Mesenteric fat pad (tissue), 1 donor: ENCODE results near the gene ITFG1. TPM values are rescaled to one million over a fixed set of nuclear protein-coding genes. Genes with fewer than 3 reads are reported as not detected.
"Not testable (repeated sequence)": the region's sequence is repeated elsewhere in the genome, so short reads cannot be mapped to it uniquely, and the experiment has no call there.

Source experiments
- DNase-seq: peaks from one replicate; pipeline ENCODE4 v3.0.0-alpha.2; 2020; ENCODE audit warnings: low spot score
- total RNA-seq: library from RNA; stranded (reverse); fragmentation: NEBNext Ultra II Directional; extraction: Animal tissue kit (Norgen Biotek cat#: 25700); gene quantifications from one replicate; pipeline ENCODE4 v1.2.1, GENCODE V29; 2021
- donor health status: DM: yes; HTN: yes; CAD: no.

ITFG1 gene
- total RNA-seq, 1 donor from 2014 or later: 48.7 TPM

- DNase-seq: no peak
These were observed 118.8 kb downstream of the ITFG1 start for GRCh38 chr16:47342055-47342454.

- DNase-seq: not testable (repeated sequence)
These were observed 130.3 kb downstream of the ITFG1 start for GRCh38 chr16:47330562-47330961.

GRCh38 chr16:47324309-47324708, 136.6 kb downstream of the ITFG1 start:
- DNase-seq: not testable (repeated sequence)

GRCh38 chr16:47323241-47323640, 137.6 kb downstream of the ITFG1 start:
- no peak for DNase-seq

GRCh38 chr16:47320546-47321310, 140.1 kb downstream of the ITFG1 start:
- DNase-seq: no peak

GRCh38 chr16:47317465-47318240, 143.2 kb downstream of the ITFG1 start:
- DNase-seq: no peak

- DNase-seq: no peak
These were observed 144.3 kb downstream of the ITFG1 start for GRCh38 chr16:47316442-47317015.

GRCh38 chr16:47311738-47312505, 148.9 kb downstream of the ITFG1 start:
- no peak for DNase-seq

GRCh38 chr16:47310792-47311211, 150.1 kb downstream of the ITFG1 start:
- no peak for DNase-seq

GRCh38 chr16:47309581-47310312, 151.1 kb downstream of the ITFG1 start:
- no peak for DNase-seq

- DNase-seq: no peak
These were observed 152.3 kb downstream of the ITFG1 start for GRCh38 chr16:47308601-47309000.

GRCh38 chr16:47304563-47304962, 156.3 kb downstream of the ITFG1 start:
- DNase-seq: no peak

GRCh38 chr16:47299587-47299986, 161.3 kb downstream of the ITFG1 start:
- no peak for DNase-seq

- no peak for DNase-seq
These were observed 175.9 kb downstream of the ITFG1 start for GRCh38 chr16:47284999-47285398.

- DNase-seq: no peak
These were observed 182.4 kb downstream of the ITFG1 start for GRCh38 chr16:47278306-47278970.

GRCh38 chr16:47276522-47276921, 184.3 kb downstream of the ITFG1 start:
- DNase-seq: no peak

- DNase-seq: no peak
These were observed 197.9 kb downstream of the ITFG1 start for GRCh38 chr16:47262938-47263337.

GRCh38 chr16:47260503-47260902, 200.4 kb downstream of the ITFG1 start:
- DNase-seq: no peak

- DNase-seq: no peak
These were observed 201.9 kb downstream of the ITFG1 start for GRCh38 chr16:47258874-47259461.

- DNase-seq: no peak
These were observed 206.1 kb downstream of the ITFG1 start for GRCh38 chr16:47254756-47255155.
